ENCODE measurements around the gene PLEKHG5.

PLEKHG5 gene

GRCh38 chr1:6467224-6467623, 24.2 kb downstream of the PLEKHG5 start:
- Mint-ChIP-seq H3K4me1 (no peaks in the 10 kb centered on the region), H3K36me3 (ENCODE audit: low read depth) (peaks cover 18% of the 10 kb centered on the region), H3K9me3 (no peaks in the 10 kb centered on the region), H3K27me3 (ENCODE audit: low read depth, poor library complexity) (peaks cover 40% of the 10 kb centered on the region), H3K27ac (no peak overlapping the region), H3K4me3 (no peak overlapping the region)
- TF ChIP-seq CTCF (IDR thresholded peaks at IDR 0.05): no peak
- no peak for DNase-seq

- DNase-seq: no peak
- H3K27me3 Mint-ChIP-seq (ENCODE audit: low read depth, poor library complexity): peaks cover 37% of the 10 kb centered on the region
- H3K4me3 Mint-ChIP-seq: no peak overlapping the region
- H3K27ac Mint-ChIP-seq: no peak overlapping the region
- no peaks in the 10 kb centered on the region for H3K4me1 Mint-ChIP-seq
- H3K36me3 Mint-ChIP-seq (ENCODE audit: low read depth): peaks cover 16% of the 10 kb centered on the region
- H3K9me3 Mint-ChIP-seq: no peaks in the 10 kb centered on the region
- no peak for TF ChIP-seq CTCF (IDR thresholded peaks at IDR 0.05)
These were observed 24.7 kb downstream of the PLEKHG5 start for GRCh38 chr1:6466751-6467150.

GRCh38 chr1:6466023-6466422, 25.4 kb downstream of the PLEKHG5 start, which contains the start of gene TNFRSF25:
Gene TNFRSF25 (minus strand): TSS chr1:6466173. CDS start chr1:6466107, 66 bp downstream.
- peaks cover 37% of the 10 kb centered on the region for H3K27me3 Mint-ChIP-seq (ENCODE audit: low read depth, poor library complexity)
- TF ChIP-seq CTCF (IDR thresholded peaks at IDR 0.05): no peak
- no peak within 1 kb of the TSS for H3K4me3 Mint-ChIP-seq
- DNase-seq: no peak
- no peak within 1 kb of the TSS for H3K27ac Mint-ChIP-seq
- no peaks in the 10 kb centered on the region for H3K9me3 Mint-ChIP-seq
- peaks cover 16% of the 10 kb centered on the region for H3K36me3 Mint-ChIP-seq (ENCODE audit: low read depth)
- H3K4me1 Mint-ChIP-seq: peaks cover 1% of the 10 kb centered on the region

- no peak for TF ChIP-seq CTCF (IDR thresholded peaks at IDR 0.05)
- DNase-seq: no peak
These were observed 25.9 kb downstream of the PLEKHG5 start for GRCh38 chr1:6465461-6466005.

GRCh38 chr1:6464915-6465314, 26.6 kb downstream of the PLEKHG5 start:
- no peak overlapping the region for H3K27ac Mint-ChIP-seq
- peaks cover 16% of the 10 kb centered on the region for H3K36me3 Mint-ChIP-seq (ENCODE audit: low read depth)

More at GRCh38 chr1:6465461-6466005, 25.9 kb downstream of the PLEKHG5 start:
- Mint-ChIP-seq H3K27ac (no peak overlapping the region), H3K27me3 (ENCODE audit: low read depth, poor library complexity) (peaks cover 42% of the 10 kb centered on the region), H3K9me3 (no peaks in the 10 kb centered on the region), H3K36me3 (ENCODE audit: low read depth) (peaks cover 16% of the 10 kb centered on the region), H3K4me3 (no peak overlapping the region), H3K4me1 (peaks cover 6% of the 10 kb centered on the region)

More at GRCh38 chr1:6464915-6465314, 26.6 kb downstream of the PLEKHG5 start:
- H3K27me3 Mint-ChIP-seq (ENCODE audit: low read depth, poor library complexity): peaks cover 42% of the 10 kb centered on the region
- no peak for TF ChIP-seq CTCF (IDR thresholded peaks at IDR 0.05)
- no peak overlapping the region for H3K4me3 Mint-ChIP-seq
- H3K9me3 Mint-ChIP-seq: no peaks in the 10 kb centered on the region
- no peak for DNase-seq
- peaks cover 12% of the 10 kb centered on the region for H3K4me1 Mint-ChIP-seq
